Stimulated activated CD4-positive, alpha-beta T cell treated with anti-CD3 and anti-CD28 coated beads, Interleukin-1b, Interleukin-23, amount 100 ng/mL, for 4 hours (primary cell): ENCODE results near the gene TRIM31.

Experiments
- DNase-seq, 2 donors: peaks; one replicate each; pipeline ENCODE4 v3.0.0-alpha.2; 2020; ENCODE audit warnings: low read depth in 2 of 2

TRIM31 gene

DNA sequence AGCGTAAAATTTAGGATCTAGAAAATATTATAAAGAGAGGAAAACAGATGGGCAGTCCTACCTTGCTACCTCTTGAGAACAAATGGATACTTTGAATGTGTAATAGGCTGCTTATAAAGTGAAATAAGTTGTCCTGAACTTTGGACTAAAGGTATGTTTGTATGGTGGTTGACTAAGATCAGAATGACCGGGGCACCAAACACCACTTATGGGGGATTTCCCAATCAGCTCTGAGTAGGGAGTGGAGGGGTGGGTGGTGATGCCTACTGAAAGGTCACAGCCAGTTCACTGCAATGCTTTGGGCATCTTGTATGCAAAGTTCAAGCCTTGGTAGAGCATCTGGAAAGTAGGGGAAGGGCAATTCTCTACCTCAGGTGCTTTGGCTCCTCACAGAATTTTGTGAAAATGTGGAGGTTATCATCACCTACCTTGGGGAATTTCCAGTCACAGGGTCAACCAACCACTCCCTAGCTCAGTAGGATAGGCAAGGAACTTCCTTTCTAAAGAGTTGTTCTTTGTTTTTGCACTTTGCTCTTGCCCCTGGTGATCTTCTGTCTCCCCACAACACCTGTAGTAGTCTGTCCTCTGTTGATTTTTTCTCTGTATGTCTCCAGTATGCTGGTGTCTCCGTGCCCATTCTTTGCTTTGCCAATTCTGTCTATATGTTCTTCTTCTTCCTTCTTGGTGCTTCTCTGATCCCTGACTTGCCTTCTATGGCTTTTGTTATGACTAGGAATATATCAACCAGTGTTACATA is at the start of gene TRIM31:
Gene TRIM31 (minus strand): TSS at position 88 of the 757 bp plus-strand sequence. CDS start 285 bp downstream, outside the sequence.
- no peak for DNase-seq

DNA sequence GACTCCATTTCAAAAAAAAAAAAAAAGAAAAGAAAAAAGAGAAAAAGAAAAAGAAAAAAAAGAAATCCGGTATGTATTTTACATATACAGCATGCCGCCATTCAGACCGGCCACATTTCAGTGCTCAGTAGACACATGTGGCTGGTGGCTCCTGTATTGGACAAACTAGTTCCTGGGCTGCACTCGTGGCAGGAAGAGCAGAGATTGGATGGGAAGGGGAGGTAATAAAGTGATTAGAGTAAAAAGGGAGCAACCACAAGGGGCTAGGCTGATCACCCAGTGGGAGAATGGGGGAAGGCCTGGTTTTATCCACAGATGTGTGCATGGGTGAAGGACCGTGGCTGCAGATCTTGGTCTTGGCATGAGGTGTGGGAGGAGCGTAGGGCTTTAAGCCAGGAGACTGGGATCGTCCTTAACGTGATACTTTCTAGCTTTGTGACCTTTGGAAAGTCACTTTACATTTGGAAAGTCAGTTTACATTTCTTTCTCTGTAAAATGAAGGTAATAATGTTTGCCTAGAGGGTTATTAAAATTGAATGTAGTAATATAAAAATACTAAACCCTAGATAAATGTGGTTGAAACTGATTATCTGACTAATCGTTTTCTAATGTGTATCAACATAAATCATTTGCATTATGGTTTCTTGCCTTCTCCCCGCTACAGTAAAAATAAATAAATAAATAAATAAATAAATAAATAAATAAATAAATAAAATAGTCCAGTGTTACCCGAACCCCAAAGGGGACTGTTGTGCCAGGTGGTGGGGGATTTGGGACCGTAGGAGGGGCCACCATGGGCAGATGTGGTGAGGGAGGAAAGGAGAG is 49.6 kb upstream of the TRIM31 start:
- no peak for DNase-seq

- no peak for DNase-seq
Measured at GRCh38 chr6:30160785-30161531, 48.1 kb upstream of the TRIM31 start, which contains the start of gene TRIM10. TSS of gene TRIM10 (minus strand) at chr6:30161211. CDS start at chr6:30160858, 353 bp downstream.

- DNase-seq = no peak
Measured at GRCh38 chr6:30160008-30160784, 47.3 kb upstream of the TRIM31 start.

GRCh38 chr6:30158475-30159040 is 45.7 kb upstream of the TRIM31 start:
- DNase-seq = no peak

- no peak for DNase-seq
Measured at GRCh38 chr6:30157999-30158398, 45.1 kb upstream of the TRIM31 start.

DNA sequence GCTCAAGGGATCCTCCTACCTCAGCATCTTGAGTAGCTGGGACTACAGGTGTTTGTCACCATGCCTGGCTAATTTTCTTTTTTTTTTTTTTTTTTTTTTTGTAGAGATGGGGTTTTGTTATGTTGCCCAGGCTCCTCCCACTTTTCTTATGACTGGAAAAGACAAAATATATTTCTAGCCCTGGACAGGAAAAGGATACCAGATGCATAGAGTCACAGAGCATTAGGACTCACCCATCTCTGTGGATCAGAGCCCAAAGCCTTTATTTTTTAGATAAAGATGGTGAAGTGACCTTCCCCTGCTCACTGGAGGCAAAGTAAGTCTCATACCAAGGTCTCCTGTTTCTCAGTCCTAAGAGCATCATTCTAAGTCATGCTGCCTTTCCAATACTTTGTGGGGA is 44.7 kb upstream of the TRIM31 start:
- no peak for DNase-seq

DNA sequence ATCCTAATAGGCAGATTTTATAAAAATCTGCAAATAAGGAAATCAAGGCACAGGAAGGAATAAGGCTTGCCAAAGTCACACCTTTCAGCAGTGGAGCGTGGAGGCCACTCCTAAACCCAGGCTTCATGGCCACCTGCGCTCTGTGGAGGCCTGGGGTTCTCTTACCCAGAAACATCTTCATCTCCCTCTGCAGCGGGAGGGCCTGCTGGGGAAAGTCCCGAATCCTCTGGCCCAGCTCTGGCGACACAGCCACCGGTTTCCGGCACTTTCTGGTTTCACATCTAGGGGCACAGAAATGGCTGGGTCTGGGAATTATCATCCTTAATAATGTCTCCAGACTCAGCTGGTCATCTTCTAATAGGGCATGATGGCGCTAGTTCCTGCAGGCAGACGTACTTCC is 43.9 kb upstream of the TRIM31 start:
- DNase-seq = no peak

- DNase-seq = no peak
Measured at GRCh38 chr6:30156262-30156599, 43.3 kb upstream of the TRIM31 start.

GRCh38 chr6:30155520-30156261 is 42.8 kb upstream of the TRIM31 start:
- DNase-seq = no peak

- DNase-seq = no peak
Measured at GRCh38 chr6:30154709-30155519, 42.0 kb upstream of the TRIM31 start.

- DNase-seq = no peak
Measured at GRCh38 chr6:30154061-30154460, 41.2 kb upstream of the TRIM31 start.

- DNase-seq = no peak
Measured at GRCh38 chr6:30152910-30153610, 40.2 kb upstream of the TRIM31 start.

DNA sequence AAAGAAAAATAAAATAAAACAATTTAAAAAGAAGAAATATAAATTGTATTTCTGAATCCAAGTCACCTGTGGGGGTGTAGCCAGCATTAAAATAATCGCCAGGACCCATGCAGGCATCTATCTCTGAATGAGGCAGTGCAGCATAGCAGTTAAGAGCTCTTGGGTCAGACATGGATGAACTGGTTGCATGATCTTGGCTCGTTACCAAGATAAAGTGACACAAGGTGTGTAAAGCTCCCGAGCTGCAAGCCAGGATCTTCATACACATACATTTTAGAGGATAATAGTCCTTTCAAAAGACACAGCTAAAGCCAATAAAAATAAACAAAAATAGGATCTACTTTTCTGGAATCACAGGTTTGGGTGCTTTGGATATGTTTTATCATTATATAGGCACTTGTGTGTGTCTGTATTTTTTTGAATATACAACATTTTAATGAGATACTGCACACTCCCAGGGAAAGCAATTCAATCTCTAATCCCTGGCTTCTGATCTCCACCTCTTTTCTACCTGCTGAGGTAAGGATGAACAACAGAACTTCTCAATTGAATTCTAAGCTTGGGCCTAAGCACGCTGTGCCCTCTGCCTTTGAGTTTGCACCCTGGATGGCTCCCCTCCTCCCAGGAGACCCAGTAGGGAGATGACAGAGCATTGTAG is 39.3 kb upstream of the TRIM31 start:
- no peak for DNase-seq

GRCh38 chr6:30151580-30151979 is 38.7 kb upstream of the TRIM31 start:
- no peak for DNase-seq

DNA sequence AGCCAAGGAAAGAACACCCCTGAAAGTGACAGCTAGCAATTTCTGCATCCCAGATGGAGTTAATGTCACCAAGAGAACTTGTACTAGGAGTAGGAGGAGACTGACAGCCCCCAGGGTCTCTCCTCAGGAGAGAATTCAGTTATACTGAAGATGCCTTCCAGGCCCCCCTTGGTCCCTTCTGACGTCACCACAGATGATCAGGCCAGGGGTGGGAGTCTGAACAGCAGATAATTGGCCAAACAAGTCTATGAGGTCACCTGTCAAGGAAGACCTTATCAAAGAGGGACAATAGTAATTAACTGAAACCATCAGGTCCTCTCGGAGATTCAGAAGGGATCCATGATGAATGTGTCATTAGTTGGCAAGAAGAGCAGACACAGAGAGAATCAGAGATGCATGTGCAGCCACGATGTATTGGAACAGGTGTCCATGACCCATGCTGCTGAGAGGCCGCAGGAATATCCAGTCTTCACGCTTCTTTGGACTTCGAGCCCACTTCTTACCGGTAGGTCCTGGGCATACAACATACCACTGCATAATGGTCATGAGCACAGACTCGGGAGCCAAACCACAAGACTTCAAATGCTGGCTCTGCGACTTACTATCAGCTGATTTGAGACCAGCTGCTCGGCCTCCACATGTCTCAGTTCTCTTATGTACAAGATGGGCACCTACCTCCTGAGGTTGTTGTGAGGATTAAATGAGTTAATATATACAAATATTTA is 37.9 kb upstream of the TRIM31 start:
- no peak for DNase-seq

DNA sequence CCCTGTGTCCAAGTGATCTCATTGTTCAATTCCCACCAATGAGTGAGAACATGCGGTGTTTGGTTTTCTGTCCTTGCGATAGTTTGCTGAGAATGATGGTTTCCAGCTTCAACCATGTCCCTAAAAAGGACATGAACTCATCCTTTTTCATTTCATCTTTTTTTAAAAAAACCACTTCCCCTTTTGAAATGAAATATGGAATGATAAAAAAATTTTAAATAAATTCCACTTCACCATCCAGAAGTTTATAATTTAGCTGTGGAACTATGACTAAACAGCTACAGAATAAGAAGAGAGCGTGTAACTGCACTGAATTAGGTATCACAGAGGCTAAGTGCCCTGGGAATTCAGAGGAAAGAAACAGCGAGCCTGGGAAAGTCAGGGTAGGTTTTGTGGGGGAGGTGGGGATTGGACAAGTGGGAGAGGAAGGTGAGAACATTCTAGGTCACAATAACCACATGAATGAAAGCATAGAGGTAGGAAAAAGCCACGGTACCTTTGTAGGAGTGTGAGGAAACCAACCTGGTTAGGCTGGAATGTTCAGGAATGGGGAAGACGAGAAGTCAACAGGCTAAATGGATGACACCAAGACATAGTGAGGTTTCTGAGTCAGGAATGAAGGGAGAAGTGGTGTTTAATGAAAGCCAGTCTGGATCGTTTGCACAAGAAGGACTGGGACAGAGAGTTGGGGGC is 37.1 kb upstream of the TRIM31 start:
- DNase-seq = no peak
